ENCODE data around the gene SEPTIN12.

GRCh38 chr16:4744555-4745273, 43.4 kb downstream of the SEPTIN12 start:
- no peak for TF ChIP-seq PPARA (CRISPR knock-in tag; IDR thresholded peaks at IDR 0.05; ENCODE audit: borderline replicate concordance)
- no peak for TF ChIP-seq ZC3H10 (CRISPR knock-in tag; IDR thresholded peaks at IDR 0.05)
- TF ChIP-seq PATZ1 (CRISPR knock-in tag; IDR thresholded peaks at IDR 0.05; ENCODE audit: borderline replicate concordance): no peak
- TF ChIP-seq ZFP3 (CRISPR knock-in tag; IDR thresholded peaks at IDR 0.05): no peak
- no peak for TF ChIP-seq BACH2 (CRISPR knock-in tag; IDR thresholded peaks at IDR 0.05; ENCODE audit: borderline replicate concordance)
- TF ChIP-seq ZNF565 (CRISPR knock-in tag; conservative IDR thresholded peaks at IDR 0.05; ENCODE audit: low read depth): no peak
- no peak for TF ChIP-seq ZNF70 (CRISPR knock-in tag; IDR thresholded peaks at IDR 0.05)
